HG03159 (cell line): ENCODE measurements around the gene OR2A5.
"Not testable (repeated sequence)": the region's sequence is repeated elsewhere in the genome, so short reads cannot be mapped to it uniquely, and the experiment has no call there.

Experiments used
- ATAC-seq: cut with Tn5 transposase; IDR thresholded peaks from one replicate; pipeline ENCODE4 v1.9.1; 2021; ENCODE audit warnings: mild to moderate bottlenecking, moderate library complexity; ENCODE audit not compliant: unreplicated experiment

OR2A5 gene

DNA sequence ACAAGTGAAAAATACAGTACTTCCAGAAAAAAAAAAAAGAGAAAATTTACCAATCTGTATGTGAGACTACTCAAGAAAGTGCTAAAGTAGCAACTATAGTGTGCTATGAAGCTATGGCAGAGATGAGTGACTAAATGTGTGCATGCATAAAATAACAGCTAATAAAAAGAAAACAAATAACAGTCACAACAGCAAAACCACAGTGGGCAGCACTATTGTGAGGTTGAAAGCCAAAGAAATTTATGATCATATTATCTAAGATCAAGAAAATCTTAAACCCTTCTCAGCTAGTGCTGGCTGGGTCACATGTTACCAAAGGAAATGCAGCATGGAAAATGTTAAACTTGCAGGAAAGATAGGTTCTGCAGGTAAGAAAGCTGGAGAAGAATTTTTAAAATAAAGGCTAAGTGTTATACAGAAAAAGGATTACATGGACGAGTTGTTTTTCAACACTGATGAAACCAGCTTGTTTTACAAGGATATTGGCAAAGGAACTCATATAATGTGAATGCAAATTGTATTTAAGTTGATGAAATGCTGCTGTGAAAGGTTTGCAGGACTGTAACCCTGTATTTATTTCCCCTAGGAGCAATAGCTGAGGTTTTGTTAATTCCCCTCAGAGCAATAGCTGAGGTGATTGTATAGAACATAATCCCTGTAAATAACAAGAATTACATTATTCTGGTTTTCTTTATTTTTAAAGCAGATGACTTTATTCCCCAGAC lies 15.6 kb upstream of the OR2A5 start:
- ATAC-seq: no peak

DNA sequence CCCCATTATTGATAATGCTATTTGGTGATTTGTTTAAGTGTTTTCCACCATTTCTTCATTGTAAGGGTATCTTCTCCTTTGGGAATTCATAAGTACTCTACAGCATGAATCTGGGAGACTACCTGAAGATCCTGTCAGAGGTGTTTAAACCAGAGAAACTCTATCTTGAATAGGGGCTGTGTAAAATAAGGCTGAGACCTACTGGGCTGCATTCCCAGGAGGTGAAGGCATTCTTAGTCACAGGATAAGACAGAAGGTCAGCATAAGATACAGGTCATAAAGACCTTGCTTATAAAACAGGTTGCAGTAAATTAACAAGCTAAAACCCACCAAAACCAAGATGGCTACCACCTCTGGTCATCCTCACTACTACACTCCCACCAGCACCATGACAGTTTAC lies 13.4 kb upstream of the OR2A5 start:
- ATAC-seq: no peak

DNA sequence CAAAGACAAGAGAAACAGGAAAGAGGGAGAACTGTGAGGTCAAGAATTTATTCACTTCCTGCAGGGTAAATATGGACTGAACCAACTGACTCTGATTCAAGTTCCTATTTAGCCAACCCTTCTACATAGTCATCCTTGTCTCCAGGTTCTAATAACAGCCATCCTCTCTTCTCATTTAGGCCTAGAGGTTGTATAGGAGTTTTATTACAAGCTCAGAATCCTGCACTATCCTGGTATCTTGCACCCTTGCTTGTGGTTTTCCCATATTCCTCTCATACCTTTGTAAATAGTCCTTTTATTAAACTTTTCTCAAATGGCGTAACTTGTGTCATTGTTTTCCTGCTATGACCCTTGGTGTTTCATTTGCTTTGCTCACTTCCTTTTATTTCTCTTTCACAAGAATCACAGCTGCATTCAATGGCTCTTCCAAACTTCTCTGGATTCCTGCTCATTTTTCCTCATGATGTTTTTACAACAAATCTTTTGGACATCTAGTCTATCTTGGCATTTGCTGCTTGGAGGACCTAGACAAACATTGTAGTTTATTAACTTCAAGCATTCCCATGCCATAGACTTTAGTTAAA lies 12.4 kb upstream of the OR2A5 start:
- ATAC-seq: no peak

DNA sequence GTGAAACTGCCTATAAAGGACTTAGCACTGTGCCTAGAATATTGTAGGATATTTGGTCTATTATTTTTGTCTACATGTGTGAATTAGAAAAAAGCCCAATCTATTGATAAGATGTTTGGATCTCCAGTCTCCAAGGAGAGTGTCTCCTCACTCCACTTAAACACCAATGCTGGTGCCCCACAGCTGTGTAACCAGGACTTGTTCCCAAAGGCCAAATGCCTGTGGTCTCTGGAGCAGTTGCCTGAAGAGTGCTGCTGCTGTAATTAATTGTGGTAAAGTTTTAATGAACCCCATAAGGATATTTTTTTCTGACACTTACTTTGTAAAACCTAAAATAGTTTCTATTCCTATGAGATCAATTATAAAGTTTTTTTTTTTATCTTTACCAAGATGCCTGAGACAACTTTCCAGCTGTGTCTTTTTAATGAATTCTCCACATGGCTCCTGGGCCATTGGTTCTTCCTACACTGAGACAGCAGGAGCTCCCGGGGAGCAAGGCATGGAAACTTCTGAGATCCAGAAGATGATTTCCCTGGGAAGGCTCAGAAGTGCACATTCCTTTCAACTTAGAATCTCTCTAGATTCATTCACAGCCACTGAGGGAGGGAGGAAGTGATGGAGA lies 11.2 kb upstream of the OR2A5 start:
- no peak for ATAC-seq

DNA sequence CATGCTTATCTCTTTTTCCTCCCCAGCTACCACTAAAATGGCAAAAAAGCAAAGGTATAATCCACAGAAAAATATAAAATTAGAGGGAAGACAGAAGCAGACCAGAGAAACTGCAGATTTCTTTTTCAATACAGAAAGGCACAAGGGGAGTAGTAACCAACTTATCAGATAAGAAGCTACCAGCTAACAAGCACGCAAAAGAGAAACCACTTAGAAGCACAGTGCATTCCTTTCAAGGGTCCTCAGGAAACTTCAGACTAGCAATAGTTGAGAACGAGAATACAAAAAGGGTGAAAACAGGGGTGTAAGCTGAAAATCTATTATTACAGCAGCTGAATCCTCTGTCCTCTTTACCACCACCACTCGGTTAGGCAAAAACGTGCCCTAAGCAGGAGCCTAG lies 9.9 kb upstream of the OR2A5 start:
- no peak for ATAC-seq

DNA sequence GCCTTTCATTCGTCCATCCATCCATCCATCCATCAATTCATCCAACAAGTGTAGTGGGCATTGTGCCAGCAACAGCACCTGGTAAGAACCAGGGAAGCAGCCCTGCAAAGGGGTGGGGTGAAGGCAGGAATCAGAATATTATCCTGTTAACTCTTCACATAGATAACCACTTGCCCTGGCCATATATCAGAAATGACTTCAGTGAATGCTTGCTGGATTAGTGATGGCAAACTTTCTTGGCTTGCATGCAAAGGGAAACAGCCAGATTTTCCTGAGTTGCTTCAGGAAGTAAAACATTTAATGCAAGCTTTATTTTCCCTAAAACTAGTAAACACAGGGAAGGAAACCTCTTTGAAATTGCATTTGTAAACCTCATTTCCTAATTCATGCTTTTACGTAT lies 743 bp downstream of the OR2A5 start:
- ATAC-seq: no peak

DNA sequence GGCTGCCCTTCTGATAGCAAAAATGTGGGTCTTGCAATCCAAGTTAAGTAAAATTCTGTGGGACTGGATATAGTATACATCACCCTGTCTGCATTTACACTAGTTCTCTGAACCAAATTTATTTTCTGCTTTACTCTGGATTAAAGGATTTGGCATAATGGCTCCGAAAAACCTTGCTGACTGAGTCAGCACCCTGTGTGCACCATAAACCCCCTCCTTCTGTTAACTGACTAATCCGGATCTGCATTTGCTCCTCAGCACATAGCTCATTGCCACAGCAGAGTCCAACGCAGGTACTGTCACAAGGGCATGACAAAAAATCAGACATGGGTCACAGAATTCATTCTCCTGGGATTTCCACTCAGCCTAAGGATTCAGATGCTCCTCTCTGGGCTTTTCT lies 1.3 kb downstream of the OR2A5 start:
- ATAC-seq: no peak

DNA sequence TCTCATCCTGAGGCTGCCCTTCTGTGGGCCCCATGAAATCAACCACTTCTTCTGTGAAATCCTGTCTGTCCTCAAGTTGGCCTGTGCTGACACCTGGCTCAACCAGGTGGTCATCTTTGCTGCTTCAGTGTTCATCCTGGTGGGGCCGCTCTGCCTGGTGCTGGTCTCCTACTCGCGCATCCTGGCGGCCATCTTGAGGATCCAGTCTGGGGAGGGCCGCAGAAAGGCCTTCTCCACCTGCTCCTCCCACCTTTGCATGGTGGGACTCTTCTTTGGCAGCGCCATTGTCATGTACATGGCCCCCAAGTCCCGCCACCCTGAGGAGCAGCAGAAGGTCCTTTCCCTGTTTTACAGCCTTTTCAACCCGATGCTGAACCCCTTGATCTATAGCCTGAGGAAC lies 2.1 kb downstream of the OR2A5 start:
- not testable (repeated sequence) for ATAC-seq

DNA sequence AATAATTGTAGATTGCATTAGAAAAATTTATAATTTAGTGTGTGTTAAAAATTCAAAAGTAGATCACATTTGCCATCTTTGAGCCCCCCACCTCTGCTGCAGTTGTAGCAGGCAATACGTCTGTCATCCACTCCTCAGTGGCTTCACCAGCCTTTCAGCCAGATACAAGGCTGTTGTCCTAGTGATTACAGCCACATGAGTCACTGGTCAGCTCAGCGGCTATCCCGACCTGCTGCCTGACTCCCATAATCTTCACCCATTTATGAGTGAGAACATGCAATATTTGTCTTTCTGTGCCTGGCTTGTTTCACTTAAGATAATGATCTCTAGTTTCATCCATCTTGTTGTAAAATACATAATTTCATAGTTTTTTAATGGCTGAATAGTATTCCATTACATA lies 9.2 kb downstream of the OR2A5 start:
- ATAC-seq: no peak

DNA sequence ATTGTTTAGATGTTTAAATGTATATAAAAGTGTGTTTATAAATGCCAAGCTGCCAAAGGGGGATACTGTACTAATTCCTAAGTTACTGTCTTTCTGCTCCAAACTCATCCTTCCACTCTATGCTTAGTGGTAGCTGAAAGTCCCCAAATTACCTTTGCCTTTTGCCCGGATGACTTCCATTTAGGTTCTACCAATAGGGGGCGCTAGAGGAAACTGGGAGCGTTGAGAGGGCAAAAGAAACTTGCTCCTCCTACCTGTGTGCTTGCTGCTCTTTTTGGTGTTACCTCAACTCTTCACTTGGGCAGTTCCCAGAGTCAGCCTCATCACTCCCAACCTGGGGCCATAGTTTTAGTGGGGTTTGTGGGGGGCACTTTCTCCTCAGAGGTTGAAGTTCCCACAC lies 15.0 kb downstream of the OR2A5 start:
- ATAC-seq: no peak

DNA sequence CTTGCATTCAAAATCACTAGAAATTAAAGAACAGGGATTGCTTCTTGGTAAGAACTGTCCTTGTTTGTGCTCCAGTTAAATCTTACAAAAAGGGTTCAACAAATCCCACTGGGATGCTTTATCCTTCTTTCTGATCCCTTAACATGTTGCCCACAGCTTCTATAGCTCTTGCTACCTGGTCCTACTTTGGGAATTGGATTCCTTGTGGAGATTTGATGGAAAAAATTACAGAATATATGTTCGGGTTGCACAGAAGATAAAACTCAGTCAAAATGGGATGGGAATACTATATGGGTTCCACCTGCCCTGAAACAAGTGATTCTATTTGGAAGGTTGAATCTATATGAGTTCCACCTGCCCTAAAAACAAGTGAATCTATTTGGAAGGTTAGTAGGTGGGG lies 20.8 kb downstream of the OR2A5 start, which contains the start of gene OR2A25:
Gene OR2A25 (plus strand): TSS at position 301 of the 400 bp plus-strand sequence. CDS start 4,409 bp downstream, outside the sequence.
- no peak for ATAC-seq

DNA sequence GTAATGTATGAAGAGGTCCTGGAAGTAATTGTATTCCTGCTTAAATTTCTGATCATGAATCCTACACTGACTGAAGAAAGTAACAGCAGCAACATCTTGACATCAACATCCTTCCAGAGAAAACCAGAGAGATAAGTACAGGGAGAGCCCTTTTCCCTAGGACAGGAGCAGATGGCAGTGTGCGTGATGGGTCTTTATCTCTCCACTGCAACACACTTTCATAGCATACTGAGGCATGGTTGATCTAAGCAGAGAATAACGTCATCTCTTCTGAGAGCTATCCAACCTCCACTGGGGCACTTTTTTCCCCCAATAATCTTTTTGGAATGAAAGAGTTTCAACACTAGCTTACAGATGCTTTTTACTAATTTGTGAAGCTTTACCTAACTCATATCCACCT lies 21.2 kb downstream of the OR2A5 start:
- no peak for ATAC-seq

DNA sequence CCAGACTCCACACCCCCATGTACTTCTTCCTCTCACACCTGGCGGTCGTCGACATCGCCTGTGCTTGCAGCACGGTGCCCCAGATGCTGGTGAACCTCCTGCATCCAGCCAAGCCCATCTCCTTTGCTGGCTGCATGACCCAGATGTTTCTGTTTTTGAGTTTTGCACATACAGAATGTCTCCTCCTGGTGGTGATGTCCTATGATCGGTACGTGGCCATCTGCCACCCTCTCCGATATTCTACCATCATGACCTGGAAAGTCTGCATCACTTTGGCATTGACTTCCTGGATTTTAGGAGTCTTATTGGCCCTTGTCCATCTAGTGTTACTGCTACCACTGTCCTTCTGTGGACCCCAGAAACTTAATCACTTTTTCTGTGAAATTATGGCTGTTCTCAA lies 25.6 kb downstream of the OR2A5 start:
- ATAC-seq: no peak

DNA sequence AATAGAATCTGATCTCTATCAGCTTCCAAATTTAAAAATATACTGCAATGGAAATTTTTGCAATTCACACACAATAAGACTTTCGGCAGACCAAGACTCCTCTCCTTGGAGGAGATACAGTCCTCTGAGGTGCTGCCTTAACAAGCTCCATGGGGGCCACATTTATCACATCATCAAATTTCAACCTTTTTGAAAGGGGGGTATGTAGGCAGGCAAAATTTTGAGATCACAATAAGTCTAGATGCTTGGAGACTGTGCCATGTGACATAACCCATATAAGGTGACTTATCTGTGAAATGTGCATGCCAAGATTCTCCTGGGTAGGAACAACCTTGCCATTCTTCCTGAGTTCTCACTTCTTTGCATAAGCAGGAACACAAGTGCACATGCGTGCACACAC lies 37.2 kb downstream of the OR2A5 start, which contains the start of gene OR2A12:
Gene OR2A12 (plus strand): TSS at position 301 of the 400 bp plus-strand sequence. CDS start 8,830 bp downstream, outside the sequence.
- ATAC-seq: no peak

DNA sequence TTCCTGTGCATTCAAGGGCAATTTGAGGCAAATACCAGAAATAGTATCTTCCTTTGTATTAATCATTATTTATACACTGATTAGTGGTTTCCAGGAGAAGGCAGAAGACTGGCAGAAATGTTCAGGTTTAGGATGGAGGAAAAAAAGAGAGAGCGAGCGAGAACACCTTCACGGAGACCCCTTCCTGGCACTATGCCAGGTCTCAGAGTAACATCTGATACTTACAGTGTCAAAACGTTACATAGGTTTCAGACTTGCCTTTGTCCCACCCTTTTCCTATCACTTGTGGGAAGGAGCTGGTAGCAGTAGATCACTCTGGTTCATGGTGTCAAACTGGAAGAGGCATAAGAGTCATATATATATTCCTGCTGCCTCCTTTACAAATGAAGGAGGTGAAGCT lies 38.0 kb downstream of the OR2A5 start:
- ATAC-seq: no peak

DNA sequence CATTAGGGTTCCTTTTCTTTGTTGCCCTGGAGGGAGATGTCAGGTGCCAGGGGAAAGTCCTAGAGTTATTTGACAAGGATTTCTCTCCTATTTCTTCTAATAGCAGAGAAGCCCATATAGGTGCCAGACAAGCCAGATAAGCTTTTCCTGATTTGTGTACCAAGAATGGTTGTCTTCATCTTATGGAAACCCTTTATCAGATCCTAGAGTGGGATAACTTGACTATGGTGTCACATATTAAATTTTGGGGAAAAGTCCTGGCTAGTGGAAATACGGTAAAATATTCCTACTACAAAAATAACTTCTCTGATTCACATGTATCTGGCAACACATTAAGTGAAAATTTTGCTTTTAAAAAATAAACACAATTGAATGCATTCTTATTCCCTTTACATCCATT lies 38.5 kb downstream of the OR2A5 start:
- no peak for ATAC-seq

DNA sequence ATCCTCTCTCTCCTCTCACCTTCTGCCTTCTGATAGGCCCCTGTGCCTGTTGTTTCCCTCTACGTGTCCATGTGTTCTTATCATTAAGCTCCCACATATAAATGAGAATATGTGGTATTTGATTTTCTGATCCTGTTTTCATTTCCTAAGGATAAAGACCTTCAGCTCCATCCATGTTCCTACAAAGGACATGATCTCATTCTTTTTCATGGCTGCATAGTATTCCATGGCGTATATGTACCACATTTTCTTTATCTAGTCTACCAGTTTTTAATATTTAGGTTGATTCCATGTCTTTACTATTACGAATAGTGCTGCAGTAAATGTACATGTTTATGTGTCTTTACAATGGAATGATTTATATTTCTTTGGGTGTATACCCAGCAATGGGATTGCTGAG lies 41.9 kb downstream of the OR2A5 start:
- ATAC-seq: no peak

DNA sequence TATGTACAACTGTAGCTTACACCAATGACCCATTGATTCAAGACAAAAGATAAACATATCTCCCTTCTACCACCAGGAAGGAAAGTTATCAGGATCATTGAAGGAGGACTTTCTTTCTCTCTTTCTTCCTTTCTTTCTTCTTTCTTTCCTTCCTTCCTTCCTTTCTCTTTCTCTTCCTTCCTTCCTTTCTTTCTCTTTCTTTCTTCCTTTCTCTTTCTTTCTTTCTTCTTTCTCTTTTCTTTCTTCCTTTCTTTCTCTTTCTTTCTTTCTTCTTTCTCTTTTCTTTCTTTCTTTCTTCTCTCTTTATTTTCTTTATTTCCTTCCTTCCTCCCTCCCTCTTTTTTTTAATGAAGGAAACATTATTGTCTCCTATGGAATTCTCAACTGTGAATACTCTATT lies 50.0 kb downstream of the OR2A5 start:
- no peak for ATAC-seq

DNA sequence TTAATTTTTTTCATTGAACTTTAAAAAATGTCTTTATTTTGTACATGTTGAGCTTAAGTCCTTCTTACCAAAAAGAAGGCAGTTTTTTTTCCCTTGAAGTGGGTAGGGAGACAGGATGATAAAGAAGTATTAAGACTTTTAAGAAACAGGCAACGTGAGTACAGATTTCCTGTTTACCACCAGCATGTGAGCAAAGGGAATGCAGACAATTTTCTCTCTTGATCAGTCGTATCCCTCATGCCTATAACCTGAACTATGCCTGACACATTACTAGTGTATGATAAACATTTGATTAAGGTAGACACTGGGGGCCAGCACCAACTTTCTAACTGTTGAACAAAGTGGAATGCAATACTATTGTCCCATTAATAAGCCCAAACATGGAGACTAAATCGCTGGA lies 51.9 kb downstream of the OR2A5 start:
- no peak for ATAC-seq

DNA sequence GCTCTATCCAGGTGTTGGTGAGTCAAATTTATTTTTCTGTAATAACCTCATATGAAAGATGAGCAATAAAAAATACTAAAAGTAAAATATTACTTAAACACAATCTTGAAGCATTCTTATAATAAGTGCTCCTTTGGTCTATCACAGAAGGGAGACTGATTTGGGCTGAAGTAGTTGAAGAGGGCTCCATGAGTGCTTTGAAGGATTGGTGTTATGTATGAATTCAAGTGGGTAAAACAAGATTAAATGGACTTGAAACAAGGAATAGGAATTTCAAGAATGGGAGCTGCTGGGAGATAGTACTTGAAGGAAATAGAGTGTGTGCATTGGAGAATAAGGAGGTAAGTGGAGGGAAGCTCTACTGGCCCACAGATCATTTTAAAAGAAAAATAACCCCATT lies 53.3 kb downstream of the OR2A5 start:
- ATAC-seq: no peak

DNA sequence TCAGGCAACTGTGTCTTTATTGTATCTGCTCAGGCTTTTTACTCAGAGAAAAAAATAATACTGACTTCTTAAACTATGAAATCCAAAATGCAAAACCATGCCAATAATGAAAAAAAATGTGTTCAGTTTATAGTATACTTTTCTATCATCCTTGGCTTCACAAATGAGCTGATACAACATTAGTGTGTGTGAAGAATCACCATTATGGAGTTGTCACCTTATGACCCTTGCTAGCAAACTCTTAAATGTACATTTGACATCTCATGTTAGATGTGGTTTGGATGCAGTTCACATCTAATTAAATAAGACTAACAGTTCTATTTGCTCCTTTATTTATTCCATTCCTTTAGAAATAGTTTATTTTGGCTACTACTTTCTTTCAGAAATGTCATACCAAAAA lies 56.5 kb downstream of the OR2A5 start:
- no peak for ATAC-seq
